ENCODE results near the gene HS3ST2. TPM values are rescaled to one million over a fixed set of nuclear protein-coding genes. Genes with fewer than 3 reads are reported as not detected.
"Not testable (repeated sequence)": the region's sequence is repeated elsewhere in the genome, so short reads cannot be mapped to it uniquely, and the experiment has no call there.

The HS3ST2 gene
- total RNA-seq, 1 donor from 2014 or later = 0.98 TPM

- DNase-seq (ENCODE audit: low spot score) = no peak
Observed at GRCh38 chr16:22878955-22879354, 65.0 kb downstream of the HS3ST2 start.

- no peak for DNase-seq (ENCODE audit: low spot score)
Observed at GRCh38 chr16:22879466-22879865, 65.5 kb downstream of the HS3ST2 start.

DNA sequence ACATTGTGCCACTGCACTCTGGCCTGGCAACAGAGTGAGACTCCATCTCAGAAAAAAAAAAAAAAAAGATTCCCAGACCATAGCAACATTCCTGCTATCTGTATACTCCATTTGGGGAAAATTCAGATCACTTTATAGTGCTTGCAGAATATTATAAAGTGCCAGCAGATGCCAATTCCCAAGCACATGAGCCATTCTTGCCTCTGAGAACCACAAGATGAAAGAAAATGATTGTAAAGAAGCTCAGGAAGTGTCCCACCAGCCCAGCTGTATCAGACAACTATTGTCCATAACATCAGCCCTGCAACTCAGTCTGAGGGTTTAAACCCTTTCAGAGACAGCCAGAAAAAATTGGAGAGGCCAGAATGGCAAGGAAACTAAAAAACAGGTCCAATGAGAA is 69.0 kb downstream of the HS3ST2 start:
- DNase-seq (ENCODE audit: low spot score) = no peak

DNA sequence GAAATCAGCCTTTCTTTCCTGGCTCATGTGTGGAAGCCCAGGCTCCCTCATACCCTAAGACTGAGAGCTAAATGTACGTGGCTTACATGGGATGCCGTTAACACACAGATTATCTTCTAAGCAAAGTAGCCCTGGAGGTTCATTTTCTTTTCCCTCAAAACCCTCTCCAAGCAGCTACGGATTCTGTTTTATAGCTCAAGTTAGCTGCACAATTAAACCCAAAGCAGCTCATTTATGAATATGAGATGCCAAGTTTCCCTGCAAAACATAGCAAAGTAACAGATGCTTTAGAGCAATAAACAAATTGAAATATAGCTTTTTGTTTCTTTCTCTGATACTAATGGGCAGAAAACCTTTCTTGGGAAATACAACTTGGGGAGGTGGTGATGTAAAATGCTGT is 72.0 kb downstream of the HS3ST2 start:
- DNase-seq (ENCODE audit: low spot score) = no peak

DNA sequence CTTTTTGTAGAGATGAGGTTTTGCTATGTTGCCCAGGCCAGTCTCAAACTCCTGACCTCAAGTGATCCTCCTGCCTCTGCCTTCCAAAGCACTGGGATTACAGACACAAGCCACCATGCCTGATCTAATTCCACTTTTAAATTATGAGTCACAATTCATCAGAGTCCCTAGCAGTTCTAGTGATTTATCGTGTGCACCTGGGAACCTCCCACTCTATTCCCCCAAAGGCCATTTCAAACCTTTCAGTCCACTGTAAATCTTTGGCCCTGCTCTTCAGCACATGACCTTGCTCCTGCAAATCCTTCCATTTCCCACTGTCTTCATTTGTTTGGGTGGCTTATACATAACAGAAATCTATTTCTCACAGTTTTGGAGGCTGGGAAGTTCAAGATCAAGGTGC is 73.0 kb downstream of the HS3ST2 start:
- DNase-seq (ENCODE audit: low spot score) = no peak

DNA sequence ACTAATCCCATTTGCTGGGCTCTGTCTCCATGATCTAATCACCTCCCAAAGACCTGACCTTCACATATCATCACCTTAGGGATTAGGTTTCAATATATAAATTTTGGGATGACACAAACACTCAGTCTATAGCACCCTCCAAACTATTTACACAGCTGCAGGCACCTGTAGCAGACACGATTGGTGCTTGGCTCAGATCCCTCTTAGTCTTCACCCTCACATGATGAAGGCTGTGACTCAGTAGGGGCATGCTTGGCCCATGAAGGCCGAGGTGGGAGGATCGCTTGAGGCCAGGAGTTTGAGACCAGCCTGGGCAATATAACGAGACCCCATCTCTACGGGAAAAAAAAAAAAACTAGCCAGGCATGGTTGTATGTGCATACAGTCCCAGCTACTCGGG is 73.5 kb downstream of the HS3ST2 start:
- DNase-seq (ENCODE audit: low spot score) = no peak

DNA sequence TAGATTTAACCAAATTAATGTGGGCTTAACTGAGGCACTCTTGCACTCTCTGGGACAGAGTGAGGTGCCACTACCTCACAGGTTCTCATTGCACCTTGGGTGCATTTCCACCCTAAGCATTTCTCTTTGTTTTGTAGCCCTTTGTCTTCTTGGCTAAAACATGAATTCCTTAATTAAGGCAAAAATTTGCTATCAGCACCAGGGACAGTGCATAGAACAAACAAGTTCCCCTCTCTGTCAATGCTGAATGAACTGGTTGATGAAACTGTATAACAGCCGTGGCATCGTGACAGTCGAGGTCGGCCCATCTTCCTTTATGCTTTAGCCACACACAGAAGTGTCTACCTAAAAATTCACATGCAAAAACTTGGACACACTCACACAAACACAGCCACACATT is 74.8 kb downstream of the HS3ST2 start:
- no peak for DNase-seq (ENCODE audit: low spot score)

- no peak for DNase-seq (ENCODE audit: low spot score)
Observed at GRCh38 chr16:22890976-22891375, 77.0 kb downstream of the HS3ST2 start.

DNA sequence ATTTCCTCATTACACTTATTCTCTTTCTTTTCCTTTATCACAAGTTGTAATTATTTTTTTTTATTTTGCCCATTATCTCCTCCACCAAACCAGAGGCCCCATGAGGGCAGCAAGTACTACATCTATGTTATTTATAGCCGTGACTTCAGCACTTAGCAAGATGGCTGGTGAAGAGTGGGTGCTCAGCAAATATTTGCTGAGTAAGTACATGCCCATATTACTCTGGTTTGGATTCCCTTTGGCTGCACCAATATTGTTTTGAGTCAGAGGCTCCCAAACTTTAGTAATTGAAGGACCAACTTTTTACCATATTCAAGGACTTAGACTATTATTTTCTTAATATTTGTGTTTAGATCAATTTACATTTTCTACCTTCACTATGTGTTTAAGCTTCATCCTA is 83.2 kb downstream of the HS3ST2 start:
- no peak for DNase-seq (ENCODE audit: low spot score)

DNA sequence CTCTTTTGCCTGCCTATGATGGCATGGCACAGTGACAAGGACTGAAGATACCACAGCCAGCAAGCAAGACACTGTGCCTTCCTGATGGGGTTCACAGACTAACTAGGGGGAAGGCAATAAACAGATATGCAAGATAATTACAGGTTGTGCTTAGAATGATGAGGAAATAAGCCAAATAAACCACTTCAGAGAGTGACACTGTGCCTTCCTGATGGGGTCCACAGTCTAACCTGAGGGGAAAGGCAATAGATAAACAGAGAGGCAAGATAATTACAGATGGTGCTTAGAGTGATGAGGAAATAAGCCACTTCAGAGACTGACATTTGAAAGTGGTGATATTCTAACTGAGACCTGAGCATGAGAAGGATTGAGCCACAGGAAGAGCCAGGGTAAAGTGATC is 84.2 kb downstream of the HS3ST2 start:
- no peak for DNase-seq (ENCODE audit: low spot score)

DNA sequence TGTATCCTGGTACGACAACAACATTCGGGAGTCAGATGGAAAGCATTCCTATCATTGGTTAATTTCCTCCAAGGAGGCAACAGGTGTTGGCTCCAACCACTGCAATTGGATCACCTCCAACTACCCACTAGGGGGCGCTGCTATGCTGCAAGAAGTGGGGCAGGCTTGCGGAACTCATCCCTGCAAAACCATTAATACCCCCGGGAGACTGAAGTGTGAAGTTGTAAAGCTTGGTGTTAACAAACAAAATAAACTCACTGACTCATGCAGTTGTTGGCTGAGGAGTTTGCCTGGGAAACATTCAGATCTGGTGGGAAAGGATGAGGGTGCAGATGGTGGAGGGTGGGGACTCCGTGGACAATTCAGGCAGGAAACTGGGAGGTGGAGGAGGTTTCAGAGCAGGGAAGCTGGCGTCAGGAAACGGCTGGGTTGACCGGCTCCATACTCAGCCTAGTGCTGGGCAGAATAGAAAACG is 84.9 kb downstream of the HS3ST2 start:
- DNase-seq (ENCODE audit: low spot score) = peak; percentile 34

DNA sequence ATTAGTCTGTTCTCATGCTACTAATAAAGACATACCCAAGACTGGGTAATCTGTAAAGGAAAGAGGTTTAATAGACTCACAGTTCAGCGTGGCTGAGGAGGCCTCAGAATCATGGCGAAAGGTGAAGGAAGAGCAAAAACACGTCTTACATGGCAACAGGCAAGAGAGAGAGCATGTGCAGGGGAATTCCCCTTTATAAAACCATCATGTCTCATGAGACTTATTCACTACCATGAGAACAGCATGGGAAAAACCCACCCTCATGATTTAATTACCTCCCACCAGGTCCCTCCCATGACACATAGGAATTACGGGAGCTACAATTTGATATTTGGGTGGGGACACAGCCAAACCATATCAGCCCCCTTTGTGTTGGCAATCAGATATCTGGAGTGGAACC is 85.6 kb downstream of the HS3ST2 start:
- not testable (repeated sequence) for DNase-seq (ENCODE audit: low spot score)

DNA sequence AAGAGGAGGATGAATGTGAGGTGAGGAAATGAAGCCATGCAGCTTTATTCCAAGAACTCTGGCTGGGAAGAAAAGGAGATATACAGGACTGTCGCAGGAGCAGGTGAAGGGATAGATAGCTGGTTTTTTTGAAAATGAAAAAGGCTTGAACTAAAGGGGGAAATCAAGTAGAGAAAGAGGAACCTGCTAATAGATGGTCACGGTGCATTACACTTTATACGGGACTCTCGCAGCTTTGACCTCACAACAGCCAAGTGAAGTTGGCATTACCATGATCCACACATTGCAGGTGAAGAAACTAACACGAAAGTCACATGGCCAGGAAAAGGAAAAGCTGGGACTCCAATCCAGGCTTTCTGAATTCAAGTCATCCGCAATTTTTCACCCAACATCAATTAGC is 86.9 kb downstream of the HS3ST2 start:
- DNase-seq (ENCODE audit: low spot score) = no peak

DNA sequence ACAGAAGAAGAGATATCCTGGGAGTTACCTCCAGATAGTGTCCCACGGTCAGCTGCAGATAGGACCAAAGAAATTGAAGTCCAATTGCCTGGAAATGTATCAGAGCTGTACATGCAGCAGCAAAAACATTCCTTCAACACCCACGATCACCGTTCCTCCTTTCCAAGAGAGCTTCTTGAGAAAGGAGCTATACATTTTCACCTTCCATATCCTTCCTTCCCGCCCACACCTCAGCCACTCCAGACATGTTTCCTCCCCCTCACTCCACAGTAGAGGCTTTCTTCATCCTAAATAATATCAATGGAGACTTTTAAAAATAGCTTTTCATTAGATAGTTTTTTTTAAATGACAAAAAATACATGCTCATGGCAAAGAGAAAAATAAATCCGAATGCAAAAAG is 87.6 kb downstream of the HS3ST2 start:
- no peak for DNase-seq (ENCODE audit: low spot score)

DNA sequence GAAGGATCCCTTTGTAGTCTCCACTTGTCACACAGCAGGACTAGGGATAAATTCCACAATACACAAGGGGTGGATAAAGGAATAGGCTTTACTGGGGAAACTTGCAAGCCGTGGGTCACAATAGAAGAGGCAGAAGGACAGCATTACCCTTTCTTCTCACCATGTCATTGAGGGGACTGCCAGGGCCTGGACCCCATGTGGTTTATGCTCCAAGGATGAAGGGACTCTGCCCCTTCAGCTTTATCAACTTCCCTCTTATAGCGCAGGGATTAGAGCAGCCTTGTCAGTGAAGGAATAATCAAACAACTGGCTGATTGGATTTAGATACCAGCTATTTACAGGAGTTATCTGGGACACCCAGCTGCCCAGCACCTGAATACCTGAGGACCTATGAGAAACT is 89.8 kb downstream of the HS3ST2 start:
- no peak for DNase-seq (ENCODE audit: low spot score)

GRCh38 chr16:22912654-22913053 is 98.7 kb downstream of the HS3ST2 start:
- no peak for DNase-seq (ENCODE audit: low spot score)

DNA sequence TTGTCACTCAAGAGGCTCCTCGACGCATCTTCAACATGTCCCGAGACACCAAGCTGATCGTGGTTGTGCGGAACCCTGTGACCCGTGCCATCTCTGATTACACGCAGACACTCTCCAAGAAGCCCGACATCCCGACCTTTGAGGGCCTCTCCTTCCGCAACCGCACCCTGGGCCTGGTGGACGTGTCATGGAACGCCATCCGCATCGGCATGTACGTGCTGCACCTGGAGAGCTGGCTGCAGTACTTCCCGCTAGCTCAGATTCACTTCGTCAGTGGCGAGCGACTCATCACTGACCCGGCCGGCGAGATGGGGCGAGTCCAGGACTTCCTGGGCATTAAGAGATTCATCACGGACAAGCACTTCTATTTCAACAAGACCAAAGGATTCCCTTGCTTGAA is 101.0 kb downstream of the HS3ST2 start:
- DNase-seq (ENCODE audit: low spot score) = no peak

GRCh38 chr16:22923491-22923890 is 109.5 kb downstream of the HS3ST2 start:
- DNase-seq (ENCODE audit: low spot score) = no peak

- DNase-seq (ENCODE audit: low spot score) = no peak
Observed at GRCh38 chr16:22924492-22924891, 110.5 kb downstream of the HS3ST2 start.

- DNase-seq (ENCODE audit: low spot score) = no peak
Observed at GRCh38 chr16:22926105-22926751, 112.3 kb downstream of the HS3ST2 start.

GRCh38 chr16:22927306-22927705 is 113.3 kb downstream of the HS3ST2 start:
- no peak for DNase-seq (ENCODE audit: low spot score)

DNA sequence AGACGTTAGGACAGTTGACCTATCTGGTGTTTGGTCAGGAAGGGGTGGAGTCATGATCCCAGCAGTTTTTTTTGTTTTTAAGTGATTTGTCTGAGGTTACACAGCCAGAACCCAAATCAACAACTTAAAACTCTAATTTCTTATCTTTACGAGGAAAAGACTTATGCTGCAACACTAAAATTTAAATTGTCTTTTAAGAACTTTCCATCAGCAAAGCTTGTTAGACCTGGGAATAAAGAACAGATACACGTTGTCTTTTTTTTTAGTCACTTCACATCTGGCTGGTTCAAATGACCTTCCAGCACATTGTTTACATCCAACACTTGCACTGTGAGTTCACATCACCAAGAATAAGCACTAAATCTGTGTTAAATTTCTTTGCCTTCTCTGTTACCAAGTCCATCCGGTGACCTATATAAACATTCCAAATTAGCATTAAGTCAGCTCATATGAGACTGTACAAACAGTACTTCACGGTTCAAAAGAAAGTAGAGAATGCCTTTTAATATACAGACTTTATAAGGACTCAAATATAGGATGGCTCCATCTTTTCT is 115.0 kb downstream of the HS3ST2 start:
- no peak for DNase-seq (ENCODE audit: low spot score)

GRCh38 chr16:22929461-22929860 is 115.5 kb downstream of the HS3ST2 start:
- no peak for DNase-seq (ENCODE audit: low spot score)
